Esophagus muscularis mucosa (tissue), 4 donors: Measurements from ENCODE around the gene AHCYL2. TPM values are rescaled to one million over a fixed set of nuclear protein-coding genes. Genes with fewer than 3 reads are reported as not detected.

Experiments used
- DNase-seq: peaks from one replicate; pipeline ENCODE4 v3.0.0-alpha.2; 2017; ENCODE audit errors: extremely low spot score
- H3K27ac ChIP-seq, 4 donors: fragments of 200-600 bp; sonication (generic); replicated peaks in 1 of 4; 1 replicate in 3 of 4; 2 replicates in 1 of 4; pipeline ENCODE4 v1.5.1; 2016 to 2019; ENCODE audit warnings: mild to moderate bottlenecking in 1 of 4
- H3K27me3 ChIP-seq, 4 donors: fragments of 200-600 bp; sonication (generic); one replicate each; pipeline versions ENCODE4 v1.5.1 to v1.6.0; 2016 to 2019
- H3K36me3 ChIP-seq, 4 donors: fragments of 200-600 bp; sonication (generic); one replicate each; pipeline ENCODE4 v1.5.1; 2016 to 2019
- H3K4me1 ChIP-seq, 4 donors: fragments of 200-600 bp; sonication (generic); one replicate each; pipeline ENCODE4 v1.5.1; 2016 to 2019
- H3K4me3 ChIP-seq, 4 donors: fragments of 200-600 bp; sonication (generic); 1 replicate in 2 of 4; 2 replicates in 2 of 4; pipeline ENCODE4 v1.5.1; 2016 to 2019; ENCODE audit warnings: mild to moderate bottlenecking in 4 of 4, moderate library complexity in 1 of 4
- H3K9me3 ChIP-seq, 4 donors: fragments of 200-600 bp; sonication (generic); 1 replicate in 3 of 4; 2 replicates in 1 of 4; pipeline ENCODE4 v1.5.1; 2016 to 2019
- EP300 ChIP-seq: sonication (generic); formaldehyde crosslinking; IDR thresholded peaks from one replicate; pipeline ENCODE4 v1.6.1; 2017; ENCODE audit warnings: antibody characterized with exemption
- POLR2A ChIP-seq: fragments of 450-650 bp; IDR thresholded peaks from one replicate; pipeline ENCODE4 v1.6.1; 2017; ENCODE audit warnings: antibody characterized with exemption, moderate library complexity, mild to moderate bottlenecking, low read depth
- POLR2AphosphoS5 ChIP-seq, 2 donors: sonication (generic); formaldehyde crosslinking; IDR thresholded peaks; one replicate each; pipeline ENCODE4 v1.6.1; 2017; ENCODE audit warnings: antibody characterized with exemption in 2 of 2
- WGBS: methylation state at CpG from one replicate; pipeline ENCODE4 v1.1.5; 2018; 5-methylcytosine and 5-hydroxymethylcytosine counted together
- intact Hi-C: fragments of 100-400 bp; cut with DNase I; formaldehyde crosslinking; loops from one replicate; pipeline ENCODE4 v1.15.1; 2023
- total RNA-seq, 4 donors: library from RNA; depleted of rRNA; stranded (reverse); fragments of >200 nt; gene quantifications; one replicate each; pipeline versions ENCODE4 v1.1.0 to v1.2.1, GENCODE V29; 2016
- TF ChIP-seq, protein P1 (sequence below), 3 experiments: fragments of 200-600 bp in 2 of 3; fragments of 450-650 bp in 1 of 3; sonication (generic) in 2 of 3; IDR thresholded peaks; one replicate each; pipeline ENCODE4 v1.5.1; 2017 to 2019; ENCODE audit warnings: antibody characterized with exemption in 3 of 3, mild to moderate bottlenecking in 2 of 3, moderate library complexity in 1 of 3

The AHCYL2 gene
- total RNA-seq, 4 donors from 2014 or later = 9.7 to 14.2 (median 11.9) TPM

DNA sequence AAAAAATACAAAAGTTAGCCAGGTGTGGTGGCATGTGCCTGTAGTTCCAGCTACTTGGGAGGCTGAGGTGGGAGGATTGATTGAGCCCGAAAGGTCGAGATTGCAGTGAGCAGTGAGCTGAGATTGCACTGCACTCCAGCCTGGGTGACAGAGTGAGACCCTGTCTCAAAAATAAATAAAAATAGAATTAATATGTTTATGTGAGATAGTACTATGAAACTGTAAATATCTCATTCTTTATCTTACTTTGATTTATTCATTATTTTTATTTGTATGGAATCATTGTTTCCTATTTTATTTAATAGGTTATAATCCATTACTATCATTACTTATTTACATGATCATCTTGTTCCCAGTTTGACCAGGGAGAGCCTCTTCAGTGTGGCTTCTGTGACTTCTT, 168.4 kb downstream of the AHCYL2 start:
- no peak for TF ChIP-seq POLR2AphosphoS5 (IDR thresholded peaks at IDR 0.05)
- no peak for TF ChIP-seq POLR2A
- TF ChIP-seq, protein P1, sequence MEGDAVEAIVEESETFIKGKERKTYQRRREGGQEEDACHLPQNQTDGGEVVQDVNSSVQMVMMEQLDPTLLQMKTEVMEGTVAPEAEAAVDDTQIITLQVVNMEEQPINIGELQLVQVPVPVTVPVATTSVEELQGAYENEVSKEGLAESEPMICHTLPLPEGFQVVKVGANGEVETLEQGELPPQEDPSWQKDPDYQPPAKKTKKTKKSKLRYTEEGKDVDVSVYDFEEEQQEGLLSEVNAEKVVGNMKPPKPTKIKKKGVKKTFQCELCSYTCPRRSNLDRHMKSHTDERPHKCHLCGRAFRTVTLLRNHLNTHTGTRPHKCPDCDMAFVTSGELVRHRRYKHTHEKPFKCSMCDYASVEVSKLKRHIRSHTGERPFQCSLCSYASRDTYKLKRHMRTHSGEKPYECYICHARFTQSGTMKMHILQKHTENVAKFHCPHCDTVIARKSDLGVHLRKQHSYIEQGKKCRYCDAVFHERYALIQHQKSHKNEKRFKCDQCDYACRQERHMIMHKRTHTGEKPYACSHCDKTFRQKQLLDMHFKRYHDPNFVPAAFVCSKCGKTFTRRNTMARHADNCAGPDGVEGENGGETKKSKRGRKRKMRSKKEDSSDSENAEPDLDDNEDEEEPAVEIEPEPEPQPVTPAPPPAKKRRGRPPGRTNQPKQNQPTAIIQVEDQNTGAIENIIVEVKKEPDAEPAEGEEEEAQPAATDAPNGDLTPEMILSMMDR (IDR thresholded peaks at IDR 0.05) = no peak
- TF ChIP-seq EP300 = no peak
- peaks cover 0 to 27% (median 3%) of the 10 kb centered on the region in 4 donors for H3K36me3 ChIP-seq
- DNase-seq = no peak
- H3K9me3 ChIP-seq = no peaks in the 10 kb centered on the region
- WGBS = 97% methylated on average over 2 of the region's 2 CpGs
- peaks cover 3 to 13% (median 8%) of the 10 kb centered on the region in 4 donors for H3K4me1 ChIP-seq
- no peak overlapping the region for H3K4me3 ChIP-seq
- H3K27me3 ChIP-seq = no peaks in the 10 kb centered on the region
- H3K27ac ChIP-seq = no peak overlapping the region
- intact Hi-C loops = no loop called here

DNA sequence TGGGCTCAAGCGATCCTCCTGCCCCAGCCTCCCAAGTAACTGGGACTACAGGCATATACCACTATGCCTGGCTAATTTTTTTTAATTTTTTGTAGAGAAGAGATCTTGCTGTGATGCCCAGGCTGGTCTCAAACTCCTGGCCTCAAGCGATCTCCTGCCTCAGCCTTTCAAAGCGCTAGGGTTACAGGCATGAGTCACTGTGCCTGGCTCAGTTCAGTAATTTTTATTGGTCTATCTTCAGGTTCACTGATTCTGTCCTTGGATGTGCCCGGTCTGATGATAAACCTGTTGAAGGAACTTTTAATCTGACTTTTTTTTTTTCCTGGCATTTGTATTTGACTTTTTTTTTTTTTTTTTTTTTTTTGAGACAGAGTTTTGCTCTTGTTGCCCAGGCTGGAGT, 169.3 kb downstream of the AHCYL2 start:
- H3K9me3 ChIP-seq = no peaks in the 10 kb centered on the region
- H3K27me3 ChIP-seq = no peaks in the 10 kb centered on the region
- no peak for DNase-seq
- no peak overlapping the region for H3K27ac ChIP-seq
- intact Hi-C loops = no loop called here
- no peak for TF ChIP-seq EP300
- TF ChIP-seq, protein P1 (IDR thresholded peaks at IDR 0.05) = no peak
- no peak for TF ChIP-seq POLR2AphosphoS5 (IDR thresholded peaks at IDR 0.05)
- TF ChIP-seq POLR2A = no peak
- H3K36me3 ChIP-seq = peaks cover 0 to 27% (median 3%) of the 10 kb centered on the region in 4 donors
- peaks cover 3 to 13% (median 8%) of the 10 kb centered on the region in 4 donors for H3K4me1 ChIP-seq
- no peak overlapping the region for H3K4me3 ChIP-seq
- 94% methylated on average over 4 of the region's 4 CpGs for WGBS

DNA sequence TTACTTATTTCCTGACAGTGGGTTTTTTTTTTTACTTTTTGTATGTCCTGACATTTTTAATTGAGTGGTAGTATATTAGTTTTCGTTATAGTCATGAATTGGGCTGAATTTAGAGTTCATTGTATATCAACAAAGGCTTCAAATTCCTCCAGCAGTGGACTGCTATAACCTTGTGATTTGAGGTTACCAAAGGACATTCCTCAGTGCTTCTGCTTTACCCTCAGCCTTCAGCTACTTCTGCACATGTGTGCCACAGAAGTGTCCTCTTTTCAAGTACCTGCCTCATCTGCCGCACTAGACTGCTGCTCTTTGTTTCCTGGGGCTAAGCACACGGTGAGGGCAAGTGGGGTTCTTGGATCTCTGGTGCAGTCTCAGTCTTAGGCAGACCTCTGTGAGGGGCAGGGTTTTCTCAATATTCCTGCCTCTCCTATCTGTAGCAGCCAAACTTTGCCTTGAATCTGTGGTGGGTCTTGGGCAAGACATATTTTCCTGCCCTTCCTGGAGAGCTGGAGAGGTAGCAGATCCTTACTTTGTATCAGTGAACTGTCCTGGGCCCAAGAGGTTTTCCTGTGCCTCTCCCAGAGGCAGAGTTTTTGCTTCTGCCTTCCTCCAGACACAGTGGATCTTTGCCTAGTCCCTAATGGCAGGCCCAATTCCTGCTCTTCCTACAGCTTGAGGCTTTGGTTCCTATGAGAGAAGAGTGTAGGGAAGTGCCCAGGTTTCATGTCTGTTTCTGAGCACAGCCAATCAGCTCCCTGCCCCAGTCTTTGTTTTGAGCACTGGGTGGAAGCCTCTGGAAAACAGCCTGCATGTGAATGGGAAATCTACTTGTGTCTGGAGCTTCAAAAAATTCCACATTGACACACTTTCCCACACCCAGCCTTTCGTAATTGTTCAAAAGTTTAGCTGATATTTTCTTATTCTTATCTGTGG, 170.4 kb downstream of the AHCYL2 start:
- Histone ChIP-seq H3K4me1 (peaks cover 0 to 13% (median 6%) of the 10 kb centered on the region in 4 donors), H3K27me3 (no peaks in the 10 kb centered on the region), H3K36me3 (peaks cover 0 to 18% (median 4%) of the 10 kb centered on the region in 4 donors), H3K27ac (no peak overlapping the region), H3K4me3 (no peak overlapping the region), H3K9me3 (no peaks in the 10 kb centered on the region)
- no peak for DNase-seq
- 74% methylated on average over 4 of the region's 4 CpGs for WGBS
- intact Hi-C loops = no loop called here
- TF ChIP-seq POLR2A (no peak), EP300 (no peak), POLR2AphosphoS5 (IDR thresholded peaks at IDR 0.05) (no peak)
- TF ChIP-seq, protein P1 (IDR thresholded peaks at IDR 0.05) = no peak

DNA sequence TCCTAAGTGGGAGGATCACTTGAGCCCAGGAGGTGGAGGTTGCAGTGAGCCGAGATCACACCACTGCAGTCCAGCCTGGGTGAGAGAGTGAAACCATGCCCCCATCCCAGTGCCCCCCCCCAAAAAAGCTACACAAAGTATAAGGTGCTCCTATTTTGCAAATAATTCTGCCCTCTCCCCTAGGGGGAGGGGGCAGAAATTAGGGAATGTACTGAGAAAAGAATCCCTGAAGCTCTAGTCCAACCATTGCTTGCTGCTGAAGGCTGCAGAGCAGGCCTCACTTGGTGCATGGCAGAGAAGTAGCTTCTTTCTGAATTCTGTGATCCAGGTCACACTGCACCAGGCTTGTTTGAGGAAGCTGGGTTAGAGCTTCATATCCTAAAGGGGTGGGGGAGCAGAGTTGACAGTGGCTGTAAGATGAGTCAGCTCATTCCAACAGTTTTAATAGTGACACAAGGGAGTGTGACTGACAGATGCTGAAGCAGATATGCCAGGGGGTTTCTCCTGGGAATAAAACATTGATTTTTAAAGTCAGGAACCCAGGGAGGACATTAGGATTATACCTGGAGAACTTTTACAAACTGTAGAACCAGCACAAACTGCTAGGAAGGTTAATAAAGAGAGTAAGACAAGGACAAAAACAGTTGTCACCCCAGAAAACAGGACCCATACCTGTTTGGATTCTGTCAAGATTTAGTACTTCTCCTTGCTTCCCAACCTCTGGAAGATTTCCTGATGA, 176.6 kb downstream of the AHCYL2 start:
- H3K27me3 ChIP-seq = no peaks in the 10 kb centered on the region
- no peaks in the 10 kb centered on the region for H3K9me3 ChIP-seq
- intact Hi-C loops = no loop called here
- WGBS = 100% methylated on average over 1 of the region's 1 CpG
- no peak overlapping the region for H3K4me3 ChIP-seq
- TF ChIP-seq POLR2A = no peak
- TF ChIP-seq, protein P1 (IDR thresholded peaks at IDR 0.05) = no peak
- TF ChIP-seq POLR2AphosphoS5 (IDR thresholded peaks at IDR 0.05) = no peak
- DNase-seq = no peak
- H3K36me3 ChIP-seq = peaks cover 0 to 46% (median 4%) of the 10 kb centered on the region in 4 donors
- H3K4me1 ChIP-seq = peaks cover 0 to 8% (median 3%) of the 10 kb centered on the region in 4 donors
- no peak overlapping the region for H3K27ac ChIP-seq
